SK-N-MC (cell line): Measurements from ENCODE around the gene CSF1R.

Source experiments
- EZH2 ChIP-seq: fragments of 200-600 bp; sonication (generic); IDR thresholded peaks from one replicate; pipeline ENCODE4 v1.6.1; 2017; ENCODE audit warnings: antibody characterized with exemption
- POLR2AphosphoS5 ChIP-seq: IDR thresholded peaks from 2 replicates; pipeline ENCODE4 v1.6.1; 2012; ENCODE audit warnings: mild to moderate bottlenecking, low read depth, low read length, borderline replicate concordance

- TF ChIP-seq POLR2AphosphoS5: no peak
- no peak for TF ChIP-seq EZH2
These were observed 76.5 kb downstream of the CSF1R start for GRCh38 chr5:150009671-150010387.
